ENCODE results near the gene DMBX1.

Gene DMBX1

GRCh38 chr1:46461017-46461808 is 28.4 kb upstream of the DMBX1 start:
- DNase-seq = no peak

- no peak for DNase-seq
Measured at GRCh38 chr1:46461809-46462448, 27.7 kb upstream of the DMBX1 start.

GRCh38 chr1:46464013-46464548 is 25.6 kb upstream of the DMBX1 start:
- no peak for DNase-seq

GRCh38 chr1:46464915-46465314 is 24.7 kb upstream of the DMBX1 start:
- no peak for DNase-seq

GRCh38 chr1:46465981-46466476 is 23.6 kb upstream of the DMBX1 start:
- no peak for DNase-seq

DNA sequence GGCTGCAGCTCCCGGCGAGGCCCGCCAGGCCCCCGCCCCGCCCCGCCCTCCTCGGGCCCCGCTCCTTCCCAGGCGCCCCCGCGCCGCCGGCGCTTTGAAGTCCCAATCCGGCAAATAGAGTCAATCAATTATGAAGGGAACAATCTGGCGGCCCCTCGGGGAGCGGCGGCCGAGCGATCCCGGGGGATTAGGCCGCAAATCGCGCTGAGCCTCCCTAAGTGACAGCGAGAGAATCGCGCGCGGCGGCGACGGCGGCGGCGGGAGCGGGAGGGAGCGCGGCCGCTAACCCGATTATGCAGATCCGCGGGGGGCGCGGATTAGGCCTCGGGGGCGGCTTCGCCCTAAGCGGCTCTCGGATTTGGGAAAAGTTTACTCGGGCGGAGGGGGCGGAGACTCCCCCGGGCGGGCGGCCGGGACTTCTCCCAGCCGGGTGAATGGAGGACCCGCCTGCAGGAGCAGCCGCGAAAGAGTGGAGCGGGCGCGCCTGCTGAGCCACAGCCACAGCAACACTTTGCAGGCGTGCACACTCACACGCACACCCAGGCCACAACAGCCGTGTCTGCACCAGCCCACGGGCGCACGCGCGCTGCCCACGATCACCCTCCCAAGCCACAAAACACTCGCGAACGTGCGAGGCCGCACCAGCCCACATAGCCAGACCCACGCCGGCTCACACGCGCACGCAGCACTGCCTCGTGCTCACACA is 23.0 kb upstream of the DMBX1 start:
- DNase-seq = peak; percentile 24

GRCh38 chr1:46467183-46467504 is 22.5 kb upstream of the DMBX1 start:
- no peak for DNase-seq

DNA sequence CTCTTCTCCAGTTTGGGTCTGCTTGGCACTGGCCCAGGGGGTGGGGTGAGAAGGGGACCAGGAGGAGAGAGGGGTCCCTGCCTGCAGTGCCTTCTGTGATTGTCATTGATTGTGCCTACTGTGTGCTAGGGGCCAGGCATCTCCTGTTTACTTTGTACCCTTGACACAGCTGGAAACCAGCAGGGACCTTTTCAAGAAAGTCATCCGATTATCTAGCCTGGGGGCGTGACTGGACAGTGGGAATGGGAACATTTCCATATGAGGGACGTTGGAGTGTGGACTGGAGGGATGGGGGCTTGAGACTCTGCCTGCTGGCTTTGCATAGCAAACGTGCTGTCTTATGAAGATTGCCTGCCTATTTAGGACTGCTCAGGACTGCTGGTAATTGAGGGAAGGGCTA is 19.8 kb upstream of the DMBX1 start:
- no peak for DNase-seq

DNA sequence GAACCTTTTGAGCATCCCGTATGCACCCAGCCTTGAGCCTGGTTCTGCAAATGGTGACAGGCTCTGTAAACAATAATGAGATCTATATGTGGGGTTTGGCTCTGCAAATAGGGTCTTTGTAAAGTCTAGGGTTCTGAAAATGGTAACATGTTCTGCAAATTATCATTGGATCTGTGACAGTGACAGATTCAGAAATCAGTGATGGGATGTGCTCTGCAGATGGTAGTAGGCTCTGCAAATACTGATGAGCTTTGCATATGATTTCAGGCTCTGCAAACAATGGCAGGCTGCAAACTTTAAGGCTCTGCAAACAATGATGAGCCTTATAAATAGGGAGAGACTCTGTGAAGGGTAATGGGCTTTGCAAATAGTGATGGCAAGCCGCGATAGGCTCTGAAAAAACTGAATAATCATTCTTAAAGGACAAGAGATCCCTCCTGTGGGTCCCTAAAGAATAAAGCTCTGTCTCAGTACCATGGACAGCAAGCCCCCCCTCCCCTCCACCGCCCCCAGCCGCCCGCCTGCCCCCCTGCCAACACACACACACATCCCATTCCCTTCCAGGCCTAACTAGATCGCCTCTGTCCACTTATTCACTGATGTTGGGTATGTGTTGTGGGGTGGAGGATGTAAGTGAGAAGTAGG is 17.7 kb upstream of the DMBX1 start:
- DNase-seq = no peak

DNA sequence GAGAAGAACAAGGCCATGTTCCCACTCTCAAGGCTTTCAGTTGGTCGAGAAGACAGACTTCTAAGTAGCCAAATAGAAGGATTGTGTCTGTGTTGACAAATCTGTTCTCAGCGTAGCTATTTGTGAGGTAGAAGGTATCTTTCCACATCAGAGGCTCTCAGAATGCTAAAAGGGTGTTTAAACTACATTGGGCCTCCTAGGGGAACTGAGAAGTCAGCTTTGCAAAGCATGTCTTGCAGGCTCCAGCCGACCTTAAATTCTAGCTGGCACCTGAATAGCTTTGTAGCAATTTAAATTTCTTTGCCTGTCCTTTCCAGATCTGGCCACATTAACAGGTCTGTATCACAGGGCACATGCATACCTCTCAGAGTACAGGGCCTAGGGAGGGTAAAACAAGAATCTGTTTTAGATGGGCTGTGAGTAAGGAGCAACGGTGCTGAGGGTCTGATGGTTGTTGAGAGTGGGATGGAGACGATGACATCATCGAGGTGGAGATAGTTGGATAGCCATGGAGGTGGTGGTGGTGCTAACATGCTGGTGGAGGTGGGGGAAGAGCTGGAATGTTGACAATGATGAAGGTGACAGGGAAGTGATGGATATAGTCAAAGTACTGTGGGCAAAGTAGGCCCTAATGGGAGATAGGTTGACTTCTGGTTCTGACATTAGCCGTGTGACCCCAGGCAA is 17.0 kb upstream of the DMBX1 start:
- DNase-seq = no peak

- no peak for DNase-seq
Measured at GRCh38 chr1:46473991-46474390, 15.6 kb upstream of the DMBX1 start.

GRCh38 chr1:46474570-46474969 is 15.1 kb upstream of the DMBX1 start:
- no peak for DNase-seq

- DNase-seq = no peak
Measured at GRCh38 chr1:46476673-46477072, 13.0 kb upstream of the DMBX1 start.

- DNase-seq = peak; percentile 74
Measured at GRCh38 chr1:46477153-46477929, 12.3 kb upstream of the DMBX1 start.

DNA sequence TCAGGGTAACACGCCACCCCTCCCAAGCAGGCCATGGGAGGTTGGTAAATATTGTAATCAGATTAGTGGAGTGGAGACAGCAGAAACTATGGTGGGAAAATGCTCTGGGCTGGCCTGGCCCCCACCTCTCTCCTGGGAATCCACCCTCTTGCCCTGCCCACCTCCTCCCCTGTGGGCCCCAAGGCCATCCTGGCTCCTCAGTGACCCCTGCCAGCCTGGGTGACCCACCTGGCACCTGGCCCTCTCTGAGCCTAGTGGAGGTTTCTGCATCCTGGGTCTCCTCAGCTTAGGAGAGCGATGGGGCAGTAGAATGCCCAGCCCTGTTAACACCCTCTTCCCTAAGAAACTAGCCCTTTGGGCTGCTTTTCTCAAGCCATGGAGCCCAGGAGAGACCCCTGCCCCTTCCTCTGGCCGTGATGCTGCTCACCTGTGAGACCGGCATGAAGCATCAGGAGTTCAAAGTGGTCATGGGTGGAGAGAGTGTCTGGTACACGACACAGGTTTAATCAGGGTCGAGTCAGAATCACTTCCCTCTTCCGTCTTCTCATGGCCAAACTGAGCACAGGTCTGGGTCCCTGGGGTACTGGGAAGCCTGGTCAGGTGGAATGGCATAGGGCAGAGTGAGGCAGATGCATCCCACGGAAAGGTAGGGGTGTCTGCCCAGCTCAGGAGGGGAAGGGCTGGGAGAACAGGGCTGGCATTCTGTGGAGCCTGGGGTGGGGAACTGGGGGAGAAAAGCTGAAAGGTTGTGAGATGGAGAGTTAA is 10.7 kb upstream of the DMBX1 start:
- no peak for DNase-seq

DNA sequence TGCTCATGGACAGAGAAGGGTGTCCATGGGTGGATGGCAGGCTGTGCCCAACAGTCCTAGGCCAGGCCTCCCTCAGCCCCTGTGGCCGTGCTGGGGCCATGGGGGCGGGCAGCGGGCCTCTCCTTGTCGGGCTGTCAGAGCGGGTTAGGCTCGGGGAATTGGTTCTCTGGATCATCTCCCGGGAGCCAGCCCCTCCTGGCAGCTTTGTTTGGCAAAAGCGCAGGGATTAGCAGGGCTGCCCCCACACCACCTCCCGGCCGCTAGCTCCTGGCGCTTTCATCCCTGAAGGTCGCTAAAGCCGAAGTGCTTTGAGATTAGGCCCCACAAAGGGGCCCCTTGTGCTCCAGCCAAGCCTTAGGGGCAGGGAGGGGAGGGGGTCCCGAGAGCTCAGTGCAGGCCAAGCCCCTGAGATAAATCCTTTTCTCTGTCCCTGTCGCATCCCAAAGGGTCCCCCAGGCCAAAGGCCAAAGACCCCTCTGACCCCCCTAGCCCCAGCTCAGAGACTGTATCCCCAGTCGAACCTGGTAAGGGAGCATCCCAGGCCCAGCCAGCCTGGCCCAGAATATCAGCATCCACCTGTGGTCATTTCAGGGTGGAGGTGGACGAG is 9.8 kb upstream of the DMBX1 start:
- no peak for DNase-seq

DNA sequence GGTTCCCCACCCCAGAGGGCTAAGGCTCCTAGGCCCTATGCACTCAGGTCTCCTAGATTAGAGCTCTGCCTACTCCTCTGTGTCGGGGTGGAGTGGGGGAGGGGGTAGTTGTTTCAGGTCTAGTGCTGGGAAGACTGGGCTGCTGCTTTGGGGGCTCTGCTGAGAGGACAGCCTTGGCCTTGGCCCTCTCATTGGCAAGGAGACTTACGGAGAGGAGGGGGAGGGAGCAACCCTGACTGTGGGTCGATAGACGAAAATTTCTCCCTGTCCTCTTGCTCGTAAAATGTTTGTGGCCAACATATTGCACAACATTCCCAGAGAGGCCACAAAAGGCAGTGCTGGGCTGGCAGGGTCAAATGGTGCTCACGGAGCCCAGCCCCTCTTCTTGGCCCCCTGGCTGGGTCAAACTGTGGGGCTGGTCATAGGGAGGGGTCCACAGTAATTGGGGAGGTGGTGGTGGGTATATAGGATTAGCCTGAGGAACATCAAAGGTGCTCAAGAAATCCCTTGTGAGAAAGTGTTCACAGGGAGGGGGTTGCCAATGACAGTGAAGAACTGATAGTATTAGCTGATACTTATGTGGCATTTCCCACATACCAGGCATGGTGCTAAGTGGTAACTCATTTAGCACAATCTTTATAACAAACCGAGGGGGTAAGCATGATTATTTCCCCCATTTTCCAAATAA is 8.5 kb upstream of the DMBX1 start:
- DNase-seq = no peak

DNA sequence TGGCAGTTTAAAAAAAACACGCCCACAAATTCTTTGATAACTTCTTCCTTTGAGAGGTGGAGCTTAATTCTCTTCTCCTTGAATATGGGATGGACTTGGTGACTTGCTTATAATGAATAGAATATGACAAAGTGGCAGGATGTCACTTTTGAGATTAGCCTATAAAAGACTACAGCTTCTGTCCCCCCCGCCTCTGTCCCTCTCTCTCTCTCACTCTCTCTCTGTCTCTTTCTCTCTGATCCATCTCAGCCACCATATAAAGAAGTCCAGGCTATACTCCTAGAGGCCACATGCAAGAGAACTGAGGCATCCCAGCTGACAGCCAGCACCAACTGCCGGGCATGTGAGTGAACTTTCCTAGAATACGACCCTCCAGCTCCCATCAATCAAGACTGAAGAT is 7.7 kb upstream of the DMBX1 start:
- DNase-seq = no peak

- no peak for DNase-seq
Measured at GRCh38 chr1:46483589-46483988, 6.0 kb upstream of the DMBX1 start.

Data from stimulated activated CD4-positive, alpha-beta T cell treated with anti-CD3 and anti-CD28 coated beads, Interleukin-4, amount 100 ng/mL, for 1 hour (primary cell).